Lung (tissue), 12 donors: ENCODE results near the gene TOMM40L. TPM values are rescaled to one million over a fixed set of nuclear protein-coding genes. Genes with fewer than 3 reads are reported as not detected.

ENCODE experiments used
- ATAC-seq: fragments of 200-7000 bp; cut with Tn5 transposase; one replicate; pipeline ENCODE4 v1.9.1; 2020; ENCODE audit warnings: moderate number of reproducible peaks; ENCODE audit not compliant: insufficient read depth, low FRiP score
- DNase-seq, 3 donors: peaks; one replicate each; pipeline ENCODE4 v3.0.0-alpha.2; 2013 to 2017
- H3K27ac ChIP-seq, 2 donors: one replicate each; pipeline ENCODE4 v1.5.1; 2013; ENCODE audit warnings: mild to moderate bottlenecking in 2 of 2, moderate library complexity in 2 of 2, control low read depth in 1 of 2, inconsistent platforms in 1 of 2, low read depth in 1 of 2, low read length in 1 of 2
- H3K27me3 ChIP-seq, 3 donors: one replicate each; pipeline ENCODE4 v1.5.1; 2013; ENCODE audit warnings: low read length in 2 of 3; ENCODE audit not compliant: control insufficient read depth in 3 of 3, insufficient read depth in 3 of 3
- H3K36me3 ChIP-seq, 4 donors: one replicate each; pipeline ENCODE4 v1.5.1; 2013; ENCODE audit warnings: low read length in 4 of 4, mild to moderate bottlenecking in 1 of 4, moderate library complexity in 1 of 4; ENCODE audit not compliant: control insufficient read depth in 4 of 4, insufficient read depth in 4 of 4
- H3K4me1 ChIP-seq, 5 donors: one replicate each; pipeline ENCODE4 v1.5.1; 2013; ENCODE audit warnings: low read length in 5 of 5, mild to moderate bottlenecking in 2 of 5, moderate library complexity in 1 of 5; ENCODE audit not compliant: control insufficient read depth in 5 of 5, insufficient read depth in 5 of 5
- H3K4me3 ChIP-seq: one replicate; pipeline ENCODE4 v1.5.1; 2013; ENCODE audit warnings: mild to moderate bottlenecking, control low read depth, moderate library complexity
- H3K9ac ChIP-seq, 2 donors: one replicate each; pipeline ENCODE4 v1.5.1; 2013; ENCODE audit warnings: low read length in 2 of 2, control low read depth in 1 of 2; ENCODE audit not compliant: insufficient read depth in 1 of 2
- H3K9me3 ChIP-seq, 4 donors: one replicate each; pipeline ENCODE4 v1.5.1; 2013; ENCODE audit warnings: low read length in 3 of 4, mild to moderate bottlenecking in 1 of 4, moderate library complexity in 1 of 4; ENCODE audit not compliant: control insufficient read depth in 4 of 4, insufficient read depth in 3 of 4
- WGBS, 2 donors: extraction: QIAGEN DNeasy Blood & Tissue Kit; methylation state at CpG; one replicate each; pipeline ENCODE4 v1.1.7; 2013; 5-methylcytosine and 5-hydroxymethylcytosine counted together
- polyA plus RNA-seq, 2 donors: library from polyadenylated mRNA; stranded (reverse); fragments of 200-250 nt; gene quantifications; one replicate each; pipeline ENCODE4 v1.2.1, GENCODE V29; 2013
- total RNA-seq, 2 donors: library from RNA; depleted of rRNA in 1 of 2; stranded (reverse); fragments of >200 nt in 1 of 2; gene quantifications; one replicate each; pipeline ENCODE4 v1.2.1, GENCODE V29; 2014 to 2021
- TF ChIP-seq, protein P1 (sequence below): IDR thresholded peaks from 2 replicates; pipeline ENCODE4 v1.5.1; 2012; ENCODE audit warnings: mild to moderate bottlenecking; ENCODE audit errors: control extremely low read depth, extremely low read depth
- donor health status: control.
- donor health status: control.
- donor health status: Bipolar disorder and iron deficiency.
- donor health status: healthy.
- donor health status: DM: yes; HTN: yes; CAD: no.

TOMM40L gene
- total and polyA plus RNA-seq, 4 donors = 4.9 to 13.0 (median 9.0) TPM

GRCh38 chr1:161217831-161218230 is 8.0 kb upstream of the TOMM40L start:
- ATAC-seq = no peak
- DNase-seq = no peak
- H3K27me3 ChIP-seq = no peaks in the 10 kb centered on the region
- peaks cover 0 to 3% (median 0%) of the 10 kb centered on the region in 5 donors for H3K4me1 ChIP-seq
- no peaks in the 10 kb centered on the region for H3K9me3 ChIP-seq
- H3K4me3 ChIP-seq = no peak overlapping the region
- H3K27ac ChIP-seq = peak overlapping the region; percentile 41 to 75
- TF ChIP-seq, protein P1, sequence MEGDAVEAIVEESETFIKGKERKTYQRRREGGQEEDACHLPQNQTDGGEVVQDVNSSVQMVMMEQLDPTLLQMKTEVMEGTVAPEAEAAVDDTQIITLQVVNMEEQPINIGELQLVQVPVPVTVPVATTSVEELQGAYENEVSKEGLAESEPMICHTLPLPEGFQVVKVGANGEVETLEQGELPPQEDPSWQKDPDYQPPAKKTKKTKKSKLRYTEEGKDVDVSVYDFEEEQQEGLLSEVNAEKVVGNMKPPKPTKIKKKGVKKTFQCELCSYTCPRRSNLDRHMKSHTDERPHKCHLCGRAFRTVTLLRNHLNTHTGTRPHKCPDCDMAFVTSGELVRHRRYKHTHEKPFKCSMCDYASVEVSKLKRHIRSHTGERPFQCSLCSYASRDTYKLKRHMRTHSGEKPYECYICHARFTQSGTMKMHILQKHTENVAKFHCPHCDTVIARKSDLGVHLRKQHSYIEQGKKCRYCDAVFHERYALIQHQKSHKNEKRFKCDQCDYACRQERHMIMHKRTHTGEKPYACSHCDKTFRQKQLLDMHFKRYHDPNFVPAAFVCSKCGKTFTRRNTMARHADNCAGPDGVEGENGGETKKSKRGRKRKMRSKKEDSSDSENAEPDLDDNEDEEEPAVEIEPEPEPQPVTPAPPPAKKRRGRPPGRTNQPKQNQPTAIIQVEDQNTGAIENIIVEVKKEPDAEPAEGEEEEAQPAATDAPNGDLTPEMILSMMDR = no peak
- H3K36me3 ChIP-seq = peaks cover 10 to 13% (median 11%) of the 10 kb centered on the region in 4 donors
- no peak overlapping the region for H3K9ac ChIP-seq
- WGBS, 2 donors = 37 to 61% methylated on average over 5 to 6 of the region's 6 CpGs

DNA sequence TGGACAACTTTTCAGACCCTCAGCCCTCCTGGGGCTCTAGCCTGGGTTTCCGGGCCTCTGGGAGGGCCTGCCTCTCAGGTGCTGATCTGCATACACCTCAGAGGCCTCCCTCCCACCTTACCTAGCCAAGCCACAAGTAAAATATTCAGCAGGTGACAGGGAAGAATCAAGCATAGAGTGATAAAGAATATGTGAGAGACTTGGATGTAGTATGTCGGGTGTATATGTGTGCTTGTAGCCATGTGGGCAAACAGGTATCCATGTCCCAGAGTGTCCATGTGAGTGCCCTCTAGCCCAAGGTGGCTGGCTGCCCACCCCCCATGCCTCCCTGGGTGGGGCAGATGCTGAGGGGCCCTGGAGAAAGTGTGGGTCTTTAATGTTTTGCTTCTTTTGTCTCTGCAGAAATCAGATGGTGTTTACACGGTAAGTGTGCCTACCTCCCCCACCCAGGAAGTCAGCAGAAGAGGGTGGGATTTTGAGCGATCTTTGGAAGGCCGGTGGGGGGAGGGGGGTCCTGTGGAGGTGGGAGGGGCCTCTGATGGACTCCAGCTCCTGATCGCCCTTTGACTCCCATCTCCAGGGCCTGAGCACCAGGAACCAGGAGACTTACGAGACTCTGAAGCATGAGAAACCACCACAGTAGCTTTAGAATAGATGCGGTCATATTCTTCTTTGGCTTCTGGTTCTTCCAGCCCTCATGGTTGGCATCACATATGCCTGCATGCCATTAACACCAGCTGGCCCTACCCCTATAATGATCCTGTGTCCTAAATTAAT is 7.4 kb upstream of the TOMM40L start:
- Histone ChIP-seq H3K36me3 (peaks cover 4 to 8% (median 5%) of the 10 kb centered on the region in 4 donors), H3K27me3 (no peaks in the 10 kb centered on the region), H3K9ac (no peak overlapping the region), H3K27ac (no peak overlapping the region), H3K4me1 (peaks cover 0 to 3% (median 0%) of the 10 kb centered on the region in 5 donors), H3K4me3 (no peak overlapping the region), H3K9me3 (no peaks in the 10 kb centered on the region)
- ATAC-seq (no peak), DNase-seq (no peak)
- WGBS, 2 donors = 70 to 86% methylated on average over 8 of the region's 8 CpGs
- TF ChIP-seq, protein P1 = no peak

GRCh38 chr1:161219078-161219892 is 6.6 kb upstream of the TOMM40L start:
- Histone ChIP-seq H3K9ac (no peak overlapping the region), H3K4me1 (peaks cover 0 to 3% (median 0%) of the 10 kb centered on the region in 5 donors), H3K36me3 (peaks cover 0 to 2% (median under 1%) of the 10 kb centered on the region in 4 donors), H3K9me3 (no peaks in the 10 kb centered on the region), H3K27ac (no peak overlapping the region), H3K27me3 (no peaks in the 10 kb centered on the region), H3K4me3 (no peak overlapping the region)
- ATAC-seq = no peak
- TF ChIP-seq, protein P1 = no peak
- WGBS, 2 donors = 88 to 92% methylated on average over 5 of the region's 5 CpGs
- DNase-seq = no peak
